Neutrophil (primary cell): ENCODE measurements around the gene JPH3.

Experiments used
- H3K27ac ChIP-seq: fragments of 200-600 bp; sonication (generic); 2 replicates; pipeline ENCODE4 v1.5.1; 2016; ENCODE audit warnings: mild to moderate bottlenecking, moderate library complexity
- H3K27me3 ChIP-seq: fragments of 200-600 bp; sonication (generic); 2 replicates; pipeline ENCODE4 v1.6.0; 2016; ENCODE audit warnings: mild to moderate bottlenecking
- H3K36me3 ChIP-seq: fragments of 200-600 bp; sonication (generic); 2 replicates; pipeline ENCODE4 v1.5.1; 2017
- H3K4me1 ChIP-seq, 2 experiments: fragments of 200-600 bp in 1 of 2; sonication (generic) in 1 of 2; 1 replicate in 1 of 2; 2 replicates in 1 of 2; pipeline versions ENCODE4 v1.5.1 to v1.6.1; 2013 to 2016; ENCODE audit warnings: low read depth in 1 of 2, low read length in 1 of 2, mild to moderate bottlenecking in 1 of 2, moderate library complexity in 1 of 2; ENCODE audit not compliant: control insufficient read depth in 1 of 2, insufficient read depth in 1 of 2
- H3K4me3 ChIP-seq, 2 experiments: fragments of 200-600 bp in 1 of 2; sonication (generic) in 1 of 2; 1 replicate in 1 of 2; 2 replicates in 1 of 2; pipeline ENCODE4 v1.5.1; 2013 to 2016; ENCODE audit warnings: low read depth in 1 of 2, low read length in 1 of 2, mild to moderate bottlenecking in 1 of 2, moderate library complexity in 1 of 2
- H3K9me3 ChIP-seq: fragments of 200-600 bp; sonication (generic); 2 replicates; pipeline ENCODE4 v1.5.1; 2016
- TF ChIP-seq, protein P1 (sequence below): fragments of 200-600 bp; sonication (generic); IDR thresholded peaks from 2 replicates; pipeline ENCODE4 v1.5.1; 2016; ENCODE audit warnings: antibody characterized with exemption

The JPH3 gene

DNA sequence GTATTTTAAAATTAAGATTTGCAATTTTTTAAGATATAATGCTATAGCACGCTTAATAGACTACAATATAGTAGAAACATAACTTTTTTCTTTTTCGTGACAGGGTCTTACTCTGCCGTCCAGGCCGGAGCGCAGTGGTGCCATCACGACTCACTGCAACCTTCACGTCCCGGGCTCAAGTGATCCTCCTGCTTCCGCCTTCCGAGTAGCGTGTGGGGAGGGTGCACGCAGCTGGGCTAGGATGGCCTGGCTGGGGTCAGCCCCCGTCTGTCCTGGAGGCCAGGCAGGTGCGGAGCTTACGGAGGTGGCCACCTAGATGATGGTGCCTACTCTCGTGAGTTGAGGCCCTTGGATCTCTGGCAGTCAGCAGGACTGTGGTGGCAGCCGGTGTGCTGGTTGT, 50.1 kb downstream of the JPH3 start:
- TF ChIP-seq, protein P1, sequence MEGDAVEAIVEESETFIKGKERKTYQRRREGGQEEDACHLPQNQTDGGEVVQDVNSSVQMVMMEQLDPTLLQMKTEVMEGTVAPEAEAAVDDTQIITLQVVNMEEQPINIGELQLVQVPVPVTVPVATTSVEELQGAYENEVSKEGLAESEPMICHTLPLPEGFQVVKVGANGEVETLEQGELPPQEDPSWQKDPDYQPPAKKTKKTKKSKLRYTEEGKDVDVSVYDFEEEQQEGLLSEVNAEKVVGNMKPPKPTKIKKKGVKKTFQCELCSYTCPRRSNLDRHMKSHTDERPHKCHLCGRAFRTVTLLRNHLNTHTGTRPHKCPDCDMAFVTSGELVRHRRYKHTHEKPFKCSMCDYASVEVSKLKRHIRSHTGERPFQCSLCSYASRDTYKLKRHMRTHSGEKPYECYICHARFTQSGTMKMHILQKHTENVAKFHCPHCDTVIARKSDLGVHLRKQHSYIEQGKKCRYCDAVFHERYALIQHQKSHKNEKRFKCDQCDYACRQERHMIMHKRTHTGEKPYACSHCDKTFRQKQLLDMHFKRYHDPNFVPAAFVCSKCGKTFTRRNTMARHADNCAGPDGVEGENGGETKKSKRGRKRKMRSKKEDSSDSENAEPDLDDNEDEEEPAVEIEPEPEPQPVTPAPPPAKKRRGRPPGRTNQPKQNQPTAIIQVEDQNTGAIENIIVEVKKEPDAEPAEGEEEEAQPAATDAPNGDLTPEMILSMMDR, result no peak
- Histone ChIP-seq H3K4me1 (no peaks in the 10 kb centered on the region), H3K27me3 (peaks cover 7% of the 10 kb centered on the region), H3K9me3 (no peaks in the 10 kb centered on the region), H3K4me3 (no peak overlapping the region), H3K36me3 (no peaks in the 10 kb centered on the region), H3K27ac (no peak overlapping the region)

DNA sequence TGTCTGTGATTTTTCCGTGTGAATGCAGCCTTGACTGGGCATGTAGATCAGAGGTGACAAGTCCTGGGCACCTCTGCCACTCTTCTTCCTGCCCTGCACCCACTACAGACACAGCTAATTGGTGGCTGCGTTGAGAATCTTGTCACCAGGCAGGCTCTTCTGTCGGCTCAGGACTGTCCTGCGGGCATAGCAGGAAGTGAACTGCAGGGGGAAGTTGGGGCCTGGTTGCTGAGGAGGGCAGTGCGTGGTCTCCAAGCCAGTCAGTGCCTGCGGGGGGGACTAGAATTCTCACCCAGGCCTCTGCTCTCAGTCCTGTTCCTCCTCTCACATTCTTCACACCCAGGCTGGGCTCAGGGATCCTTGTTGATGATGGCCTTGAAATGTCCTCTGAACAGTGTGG, 50.5 kb downstream of the JPH3 start:
- H3K9me3 ChIP-seq, result no peaks in the 10 kb centered on the region
- H3K27ac ChIP-seq, result no peak overlapping the region
- TF ChIP-seq, protein P1, result no peak
- H3K4me3 ChIP-seq, result no peak overlapping the region
- H3K4me1 ChIP-seq, result no peaks in the 10 kb centered on the region
- peaks cover 7% of the 10 kb centered on the region for H3K27me3 ChIP-seq
- H3K36me3 ChIP-seq, result no peaks in the 10 kb centered on the region

DNA sequence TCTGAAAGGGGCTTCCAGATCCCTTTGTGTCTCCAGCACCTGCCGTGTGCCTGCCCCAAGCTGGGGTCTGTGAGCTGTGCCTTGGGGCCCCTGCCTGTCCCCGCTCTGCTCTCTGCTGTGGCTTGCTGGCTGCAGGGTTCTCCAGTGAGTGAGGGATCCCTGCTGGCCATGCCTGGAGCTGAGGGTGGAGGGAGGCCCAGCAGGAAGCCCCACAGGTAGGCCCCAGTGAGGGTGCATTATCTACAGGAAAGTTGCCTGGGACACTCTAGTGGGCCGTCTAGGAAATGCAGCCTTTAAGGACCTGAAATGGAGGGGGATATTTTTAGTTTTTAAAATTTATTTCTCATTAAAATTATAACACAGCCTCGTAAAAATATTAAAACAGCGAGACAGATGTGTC, 50.9 kb downstream of the JPH3 start:
- H3K36me3 ChIP-seq, result no peaks in the 10 kb centered on the region
- H3K4me1 ChIP-seq, result no peaks in the 10 kb centered on the region
- no peak overlapping the region for H3K4me3 ChIP-seq
- H3K27ac ChIP-seq, result no peak overlapping the region
- TF ChIP-seq, protein P1, result no peak
- no peaks in the 10 kb centered on the region for H3K9me3 ChIP-seq
- peaks cover 7% of the 10 kb centered on the region for H3K27me3 ChIP-seq

DNA sequence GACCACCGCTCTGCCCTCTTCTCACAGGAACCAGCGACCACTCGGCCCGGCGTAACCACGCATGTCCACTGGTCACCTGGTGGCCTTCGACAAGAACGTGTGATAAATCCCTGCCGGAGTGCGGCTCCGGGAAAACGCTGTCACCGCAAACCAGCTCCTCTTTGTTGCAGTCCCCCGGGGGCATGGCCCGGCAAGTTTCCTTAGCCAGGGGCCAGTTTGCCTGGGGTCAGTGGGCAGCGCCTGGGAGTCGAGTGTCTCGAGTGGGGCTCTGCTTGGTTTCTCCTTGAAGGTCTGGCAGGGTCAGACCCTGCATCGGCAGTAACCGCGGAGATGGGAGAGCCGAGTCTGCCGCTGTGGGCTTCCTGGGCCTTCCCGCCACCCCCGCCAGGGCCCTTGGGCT, 52.5 kb downstream of the JPH3 start:
- no peak overlapping the region for H3K27ac ChIP-seq
- H3K27me3 ChIP-seq, result peaks cover 8% of the 10 kb centered on the region

DNA sequence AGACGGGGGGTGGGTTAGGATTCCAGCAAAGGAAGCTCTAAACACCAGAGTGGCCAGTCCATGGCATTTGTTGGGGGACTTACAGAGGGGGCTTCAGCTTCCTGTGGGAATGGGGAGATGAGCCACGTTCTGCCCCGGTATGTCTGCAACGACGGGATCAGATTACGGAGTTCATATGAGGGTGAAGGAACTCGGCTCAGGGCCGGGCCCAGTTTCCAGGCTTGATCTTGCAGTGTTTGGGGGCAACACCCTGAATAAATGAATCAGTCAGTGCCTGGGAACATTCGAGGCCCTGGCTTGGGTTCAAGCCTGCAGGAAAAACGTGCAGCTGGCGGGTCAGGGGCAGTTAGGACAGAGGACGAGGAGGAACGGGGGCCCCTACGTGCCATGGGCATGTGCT, 54.0 kb downstream of the JPH3 start:
- Histone ChIP-seq H3K36me3 (no peaks in the 10 kb centered on the region), H3K9me3 (no peaks in the 10 kb centered on the region), H3K27me3 (peaks cover 8% of the 10 kb centered on the region), H3K4me1 (no peaks in the 10 kb centered on the region), H3K4me3 (no peak overlapping the region), H3K27ac (no peak overlapping the region)
- TF ChIP-seq, protein P1, result no peak

More for the DNA sequence above, 52.5 kb downstream of the JPH3 start:
- TF ChIP-seq, protein P1, result no peak
- no peaks in the 10 kb centered on the region for H3K36me3 ChIP-seq
- no peaks in the 10 kb centered on the region for H3K9me3 ChIP-seq
- no peak overlapping the region for H3K4me3 ChIP-seq
- no peaks in the 10 kb centered on the region for H3K4me1 ChIP-seq
